Measurements from ENCODE around the gene SNX24. TPM values are rescaled to one million over a fixed set of nuclear protein-coding genes. Genes with fewer than 3 reads are reported as not detected.

The SNX24 gene
- total and polyA plus RNA-seq, 10 of the 15 experiments (the other 5 are each of a cell fraction or from before 2014, with no cell fraction given), result 0.15 to 6.6 (median 4.1) TPM

DNA sequence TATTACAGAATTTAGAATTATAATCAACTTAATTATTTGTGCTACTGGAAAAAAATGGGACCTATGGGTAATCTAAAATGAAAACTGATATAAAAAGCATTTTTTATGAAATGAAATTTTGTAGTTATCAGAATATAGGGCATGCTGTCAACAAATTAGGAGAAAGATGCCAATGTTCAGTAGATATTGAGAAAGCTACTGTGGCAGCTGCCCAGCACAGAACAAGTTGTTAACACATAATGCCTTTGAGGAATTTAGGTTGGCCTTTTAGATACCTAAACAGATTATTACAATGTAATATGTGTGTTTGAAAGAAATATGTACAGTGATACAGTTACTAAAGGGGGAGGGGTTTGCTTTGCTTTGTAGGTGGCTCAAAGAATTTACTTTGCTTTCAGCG lies 137.0 kb downstream of the SNX24 start (continued):
- TF ChIP-seq, protein P1, sequence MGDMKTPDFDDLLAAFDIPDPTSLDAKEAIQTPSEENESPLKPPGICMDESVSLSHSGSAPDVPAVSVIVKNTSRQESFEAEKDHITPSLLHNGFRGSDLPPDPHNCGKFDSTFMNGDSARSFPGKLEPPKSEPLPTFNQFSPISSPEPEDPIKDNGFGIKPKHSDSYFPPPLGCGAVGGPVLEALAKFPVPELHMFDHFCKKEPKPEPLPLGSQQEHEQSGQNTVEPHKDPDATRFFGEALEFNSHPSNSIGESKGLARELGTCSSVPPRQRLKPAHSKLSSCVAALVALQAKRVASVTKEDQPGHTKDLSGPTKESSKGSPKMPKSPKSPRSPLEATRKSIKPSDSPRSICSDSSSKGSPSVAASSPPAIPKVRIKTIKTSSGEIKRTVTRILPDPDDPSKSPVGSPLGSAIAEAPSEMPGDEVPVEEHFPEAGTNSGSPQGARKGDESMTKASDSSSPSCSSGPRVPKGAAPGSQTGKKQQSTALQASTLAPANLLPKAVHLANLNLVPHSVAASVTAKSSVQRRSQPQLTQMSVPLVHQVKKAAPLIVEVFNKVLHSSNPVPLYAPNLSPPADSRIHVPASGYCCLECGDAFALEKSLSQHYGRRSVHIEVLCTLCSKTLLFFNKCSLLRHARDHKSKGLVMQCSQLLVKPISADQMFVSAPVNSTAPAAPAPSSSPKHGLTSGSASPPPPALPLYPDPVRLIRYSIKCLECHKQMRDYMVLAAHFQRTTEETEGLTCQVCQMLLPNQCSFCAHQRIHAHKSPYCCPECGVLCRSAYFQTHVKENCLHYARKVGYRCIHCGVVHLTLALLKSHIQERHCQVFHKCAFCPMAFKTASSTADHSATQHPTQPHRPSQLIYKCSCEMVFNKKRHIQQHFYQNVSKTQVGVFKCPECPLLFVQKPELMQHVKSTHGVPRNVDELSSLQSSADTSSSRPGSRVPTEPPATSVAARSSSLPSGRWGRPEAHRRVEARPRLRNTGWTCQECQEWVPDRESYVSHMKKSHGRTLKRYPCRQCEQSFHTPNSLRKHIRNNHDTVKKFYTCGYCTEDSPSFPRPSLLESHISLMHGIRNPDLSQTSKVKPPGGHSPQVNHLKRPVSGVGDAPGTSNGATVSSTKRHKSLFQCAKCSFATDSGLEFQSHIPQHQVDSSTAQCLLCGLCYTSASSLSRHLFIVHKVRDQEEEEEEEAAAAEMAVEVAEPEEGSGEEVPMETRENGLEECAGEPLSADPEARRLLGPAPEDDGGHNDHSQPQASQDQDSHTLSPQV (IDR thresholded peaks at IDR 0.05), result no peak
- no peak for TF ChIP-seq JUNB (IDR thresholded peaks at IDR 0.05)

GRCh38 chr5:122984425-122984824 lies 139.0 kb downstream of the SNX24 start:
- in situ Hi-C loops (cut with MboI), result no loop called here
- H3K27me3 ChIP-seq (replicated peaks in 1 of 2; ENCODE audit: control insufficient read depth in 2 of 2, insufficient read depth in 2 of 2, low read length in 1 of 2), result no peaks in the 10 kb centered on the region
- ATAC-seq, result peak; percentile 38
- no peaks in the 10 kb centered on the region for H3K9me3 ChIP-seq (replicated peaks; ENCODE audit: control insufficient read depth, insufficient read depth, low read length)
- peaks cover 20% of the 10 kb centered on the region for H3K4me1 ChIP-seq (ENCODE audit: control insufficient read depth, insufficient read depth, low read length)
- WGBS (ENCODE audit: insufficient coverage, insufficient replicate concordance, low lambda C conversion rate, missing lambda C conversion rate), result 34% methylated on average over 3 of the region's 3 CpGs
- no peak overlapping the region for H3K9ac ChIP-seq (ENCODE audit: control insufficient read depth, insufficient read depth, low read length)
- no peaks in the 10 kb centered on the region for H4K20me1 ChIP-seq (ENCODE audit: control insufficient read depth, insufficient read depth)
- H3K4me3 ChIP-seq, result no peak overlapping the region
- RAD21 ChIA-PET (ENCODE audit: unreplicated experiment), result no interaction called here
- SMC1A ChIA-PET (ENCODE audit: uncharacterized antibody, unreplicated experiment), result interaction anchor here (1.1 to 1.3 kb wide), 2 partner anchors 8 to 281 kb away, joined by 3 to 4 read pairs; no protein-coding TSS in a partner anchor
- H3K4me2 ChIP-seq (ENCODE audit: control insufficient read depth, insufficient read depth), result no peak overlapping the region
- H2AFZ ChIP-seq (ENCODE audit: control insufficient read depth, low read depth, low read length), result no peak overlapping the region
- no peaks in the 10 kb centered on the region for H3K36me3 ChIP-seq (ENCODE audit: control insufficient read depth in 2 of 2, insufficient read depth in 2 of 2, low read length in 1 of 2)
- no TSS peak for BruUV-seq (replicated peaks)
- H3K27ac ChIP-seq (ENCODE audit: control insufficient read depth, insufficient read depth), result no peak overlapping the region
- no peaks in the 10 kb centered on the region for H3K79me2 ChIP-seq (ENCODE audit: control insufficient read depth, insufficient read depth, low read length)
- CTCF ChIA-PET, result interaction anchor here (0.6 kb wide), 1 partner anchor 1417 kb away, joined by 5 read pairs; no protein-coding TSS in a partner anchor
- POLR2A ChIA-PET, result no interaction called here
- no peak for DNase-seq (ENCODE audit: low read depth, low spot score)
- intact Hi-C loops (cut with micrococcal nuclease; ENCODE audit: unreplicated experiment), result no loop called here
- FAIRE-seq, result no peak
- no peak for TF ChIP-seq NFXL1 (IDR thresholded peaks at IDR 0.05; ENCODE audit: borderline replicate concordance)
- no peak for TF ChIP-seq IRF5 (IDR thresholded peaks at IDR 0.05; ENCODE audit: borderline replicate concordance)
- no peak for TF ChIP-seq CHD1 (IDR thresholded peaks at IDR 0.05; ENCODE audit: low read depth, low read length)
- TF ChIP-seq JUND (IDR thresholded peaks at IDR 0.05; ENCODE audit: low read depth, low read length), result no peak
- TF ChIP-seq ZBTB11 (CRISPR knock-in tag; IDR thresholded peaks at IDR 0.05), result no peak
- TF ChIP-seq ZBTB40 (IDR thresholded peaks at IDR 0.05; ENCODE audit: borderline replicate concordance), result no peak
- TF ChIP-seq HDAC6 (IDR thresholded peaks at IDR 0.05; ENCODE audit: unreplicated experiment), result no peak
